HTR-8/SVneo (cell line): ENCODE results near the gene MRPS22.
"Not testable (repeated sequence)": the region's sequence is repeated elsewhere in the genome, so short reads cannot be mapped to it uniquely, and the experiment has no call there.

Experiments
- DNase-seq: peaks from one replicate; pipeline ENCODE4 v3.0.0; 2011; ENCODE audit warnings: low spot score, mixed read lengths; ENCODE audit not compliant: insufficient read length
- FAIRE-seq: peaks from 2 replicates; lab custom pipeline; 2011; peaks lifted over from hg19 to GRCh38; lab: Jason Lieb, UNC

MRPS22 gene

DNA sequence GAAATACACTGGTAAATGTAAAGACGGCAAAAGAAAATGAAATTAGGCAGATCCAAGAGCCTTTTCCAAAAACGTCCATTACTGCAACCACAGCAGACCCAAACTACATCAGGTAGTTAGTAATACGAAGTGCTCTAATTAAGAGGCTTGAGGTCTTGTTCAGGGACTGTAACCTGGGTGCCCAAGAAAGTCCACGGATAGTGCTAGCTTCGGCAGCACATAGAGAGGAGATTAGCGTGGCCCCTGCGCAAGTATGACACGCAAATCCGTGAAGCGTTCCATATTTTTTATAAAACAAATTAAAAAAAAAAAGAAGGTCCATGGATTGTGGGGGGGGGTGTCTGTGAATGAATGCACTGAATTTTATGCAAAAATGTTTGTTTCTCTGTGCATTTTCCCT is 44.3 kb downstream of the MRPS22 start:
- FAIRE-seq (no peak), DNase-seq (no peak)

DNA sequence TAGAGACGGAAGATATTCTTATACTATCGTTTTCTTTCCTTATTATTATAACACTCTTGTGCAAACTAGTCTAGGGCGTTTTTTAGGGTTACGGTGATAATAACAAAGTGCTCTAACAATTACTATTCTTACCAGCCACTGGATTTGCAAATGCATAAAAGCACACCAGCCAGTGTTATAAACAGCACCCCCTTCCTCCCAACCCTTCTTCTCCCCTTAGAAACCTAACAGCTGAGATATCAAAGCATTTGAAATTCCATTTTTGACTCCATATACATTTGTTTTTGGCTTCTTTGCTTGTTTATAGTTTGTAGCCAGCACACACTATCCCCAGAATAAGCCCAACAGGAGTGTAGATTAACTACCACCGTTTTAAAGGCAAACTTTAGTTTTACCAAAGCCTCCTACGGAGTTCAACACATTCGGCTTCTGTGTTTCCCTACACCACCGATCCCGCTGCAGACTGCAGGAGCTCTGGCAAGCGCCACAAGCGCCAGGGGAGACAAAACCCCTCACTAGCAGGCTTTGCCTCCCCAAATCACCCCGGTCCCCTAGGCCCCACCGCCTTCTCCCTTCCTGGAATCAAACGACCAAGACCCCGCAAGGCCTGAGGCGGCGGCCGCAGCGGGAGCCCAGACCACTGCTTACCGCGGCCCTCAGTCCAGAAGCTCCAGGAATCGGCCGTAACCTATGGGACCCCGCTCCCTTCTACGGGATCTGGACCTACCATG is 45.2 kb downstream of the MRPS22 start:
- DNase-seq (peak; percentile 7), FAIRE-seq (no peak)

DNA sequence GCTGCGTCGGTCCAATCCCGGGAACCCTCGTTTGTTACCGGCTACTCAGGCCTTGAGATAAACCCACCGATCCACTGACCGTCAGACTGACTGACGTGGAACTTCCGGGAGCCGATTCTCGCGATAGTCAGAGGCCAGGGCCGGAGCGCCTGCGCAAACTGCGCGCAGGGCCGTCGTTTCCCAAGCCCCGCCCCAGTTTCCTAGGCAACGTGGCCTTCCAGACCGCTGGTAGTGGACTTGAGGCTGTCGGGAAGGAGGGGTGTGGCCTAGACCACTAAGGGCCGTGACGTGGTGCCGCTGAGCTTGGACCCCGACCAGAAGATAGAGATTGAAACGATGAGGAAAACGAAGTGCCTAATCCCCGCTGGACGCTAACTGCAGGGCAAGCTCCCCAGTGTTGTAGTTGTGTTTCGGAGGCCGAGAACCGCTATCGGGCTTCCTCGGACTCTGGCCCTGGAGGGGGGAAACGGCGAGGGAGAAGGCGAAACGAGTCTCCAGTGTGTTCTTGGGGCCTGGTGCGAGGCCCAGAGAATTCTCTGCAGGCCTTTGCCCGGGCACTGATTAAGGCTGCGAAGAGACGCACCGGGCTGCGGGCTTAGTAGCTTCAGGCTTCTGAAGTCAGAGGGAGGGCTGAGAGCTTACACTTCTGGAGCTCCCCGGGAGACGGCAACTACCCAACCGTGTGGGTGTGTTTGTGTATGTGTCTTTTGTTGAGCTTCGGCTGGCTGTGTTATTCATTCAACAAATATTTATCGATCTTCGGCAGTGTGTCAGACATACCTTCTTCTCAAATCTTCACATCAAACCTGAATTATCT is 45.9 kb downstream of the MRPS22 start, which contains the start of gene COPB2:
Gene COPB2 (minus strand): TSS at position 96 of the 817 bp plus-strand sequence. CDS start 97 bp downstream, outside the sequence.
- FAIRE-seq (peak; percentile 94), DNase-seq (peak; percentile 98)

DNA sequence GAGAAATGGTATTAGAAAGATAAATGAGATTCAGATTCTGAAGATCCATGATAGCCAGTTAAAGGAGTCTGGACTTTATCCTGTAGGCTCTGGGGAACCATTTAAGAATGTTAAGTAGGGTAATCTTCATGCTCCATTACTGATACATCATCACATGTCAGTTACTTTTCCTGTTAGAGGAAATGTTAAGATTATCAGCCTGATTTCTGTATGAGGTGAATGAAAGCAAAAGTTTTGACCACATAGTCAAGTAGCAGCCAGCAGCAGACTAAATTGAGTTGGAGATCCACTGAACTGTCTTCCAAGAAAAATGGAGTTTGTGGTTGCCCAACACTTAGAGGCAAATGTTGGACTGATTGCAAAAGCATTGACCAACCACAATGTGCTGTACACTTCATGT is 50.3 kb downstream of the MRPS22 start:
- DNase-seq (no peak), FAIRE-seq (no peak)

DNA sequence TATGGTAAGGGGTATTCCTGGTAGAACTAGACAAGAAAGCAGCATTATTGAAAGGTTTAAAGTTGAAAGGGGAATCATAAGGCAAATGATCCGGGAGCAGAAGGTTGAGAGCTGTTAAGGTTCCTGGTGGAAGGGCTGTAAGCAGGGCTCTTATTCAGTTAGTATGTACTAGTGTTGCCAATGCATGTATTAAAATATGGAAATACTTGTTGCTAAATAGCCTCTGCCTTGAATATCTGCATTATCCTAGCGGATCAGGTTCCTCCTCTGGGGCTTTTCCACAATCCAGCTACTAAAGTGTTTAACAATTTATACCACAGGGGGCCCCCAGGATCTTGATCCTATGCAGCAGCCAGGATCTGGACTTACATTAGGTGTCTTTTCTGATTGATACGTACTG is 52.9 kb downstream of the MRPS22 start:
- DNase-seq (no peak), FAIRE-seq (no peak)

DNA sequence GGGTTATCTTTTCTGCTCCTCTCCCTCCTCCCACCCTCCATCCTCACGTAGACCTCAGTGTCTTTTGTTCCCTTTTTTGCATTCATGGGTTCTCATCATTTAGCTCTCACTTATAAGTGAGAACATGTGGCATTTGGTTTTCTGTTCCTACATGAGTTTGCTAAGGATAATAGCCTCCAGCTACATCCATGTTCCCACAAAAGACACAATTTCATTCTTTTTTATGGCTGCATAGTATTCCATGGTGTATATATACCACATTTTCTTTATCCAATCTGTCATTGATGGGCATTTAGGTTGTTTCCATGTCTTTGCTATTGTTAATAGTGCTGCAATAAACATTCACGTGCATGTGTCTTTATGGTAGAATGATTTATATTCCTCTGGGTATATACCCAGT is 57.3 kb downstream of the MRPS22 start:
- FAIRE-seq, DNase-seq: not testable (repeated sequence)
